ENCODE results near the gene EID1.
"Not testable (repeated sequence)": the region's sequence is repeated elsewhere in the genome, so short reads cannot be mapped to it uniquely, and the experiment has no call there.

The EID1 gene

DNA sequence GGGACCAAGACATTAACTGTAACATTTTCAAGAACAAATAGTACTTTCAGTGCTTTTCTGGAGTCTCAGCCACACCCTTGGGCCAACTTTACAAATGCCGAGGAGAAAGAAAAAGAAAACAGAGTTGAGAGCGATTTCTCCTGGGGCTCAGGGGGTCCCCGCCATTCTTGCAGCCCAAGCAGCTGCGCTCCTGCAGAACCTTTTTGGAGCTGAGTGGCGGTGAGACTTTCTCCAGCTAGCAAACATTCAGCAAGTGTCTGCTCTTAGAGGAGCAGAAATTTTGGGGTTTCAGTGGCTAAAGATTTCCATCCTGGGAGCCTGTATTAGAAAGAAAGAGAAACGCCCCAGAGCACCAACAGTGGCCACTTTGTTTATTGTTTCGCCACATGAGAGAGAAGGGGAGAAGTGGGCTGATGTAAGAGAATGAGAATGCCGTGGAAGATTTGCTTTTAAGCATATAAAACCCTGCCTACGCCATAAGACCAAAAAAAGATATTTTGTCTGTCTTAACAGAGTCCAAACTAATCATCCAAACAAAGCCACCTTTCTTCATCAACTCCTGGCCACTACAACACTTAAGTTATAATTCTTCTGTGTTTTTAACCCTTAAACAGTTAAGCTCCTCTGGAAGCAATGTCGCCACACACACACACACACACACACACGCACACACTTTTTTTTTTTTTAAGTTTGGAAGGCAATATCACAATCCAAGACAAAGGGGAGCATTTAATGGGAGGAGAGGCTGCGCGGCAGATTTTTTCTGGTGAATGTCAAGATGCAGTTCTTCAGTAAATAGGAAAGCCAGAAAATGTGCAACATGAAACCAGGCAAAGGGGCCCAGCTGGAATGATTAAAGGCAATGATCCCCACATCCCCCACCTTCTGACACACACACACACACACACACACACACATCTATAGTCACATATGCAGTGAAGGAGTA lies 19.2 kb downstream of the EID1 start:
- no peak for DNase-seq (ENCODE audit: low read depth, low spot score)
- no peaks in the 10 kb centered on the region for H3K4me1 ChIP-seq (ENCODE audit: insufficient read depth, insufficient read length)
- H3K4me3 ChIP-seq (ENCODE audit: insufficient read length, low read depth) = no peak overlapping the region
- H3K9ac ChIP-seq (ENCODE audit: insufficient read length, low read depth) = no peak overlapping the region
- H3K27me3 ChIP-seq (ENCODE audit: insufficient read depth, insufficient read length) = no peaks in the 10 kb centered on the region
- no peaks in the 10 kb centered on the region for H3K36me3 ChIP-seq (ENCODE audit: insufficient read depth, insufficient read length, low read length)
- H3K9me3 ChIP-seq (ENCODE audit: insufficient read depth, low read length) = no peaks in the 10 kb centered on the region
- no peak for TF ChIP-seq SUZ12 (IDR thresholded peaks at IDR 0.05; ENCODE audit: extremely low read depth, insufficient read depth, insufficient read length)
- no peak for TF ChIP-seq YY1 (IDR thresholded peaks at IDR 0.05; ENCODE audit: insufficient read depth, insufficient read length)
- no peak for TF ChIP-seq ZNF274 (IDR thresholded peaks at IDR 0.05; ENCODE audit: low read depth, low read length)

DNA sequence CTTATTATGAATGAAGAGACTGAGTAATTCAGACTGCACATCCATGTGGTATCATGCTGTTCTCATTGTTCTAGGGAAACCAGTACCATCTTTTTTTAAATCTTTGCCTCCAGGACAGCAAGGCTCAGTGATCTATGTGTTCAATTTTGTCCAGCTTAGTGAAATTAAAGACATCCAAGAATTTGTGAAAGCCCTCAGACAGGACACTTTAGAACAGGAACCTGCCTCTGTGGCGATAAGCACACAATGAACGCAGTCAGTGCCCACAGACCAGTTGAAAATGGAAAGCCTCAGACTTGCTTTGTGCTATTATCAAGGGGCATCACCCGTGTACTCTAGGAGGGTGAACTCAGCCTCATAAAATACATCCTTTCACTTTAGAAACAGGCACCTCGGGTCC lies 20.1 kb downstream of the EID1 start:
- Histone ChIP-seq H3K36me3 (ENCODE audit: insufficient read depth, insufficient read length, low read length) (no peaks in the 10 kb centered on the region), H3K9ac (ENCODE audit: insufficient read length, low read depth) (no peak overlapping the region), H3K27me3 (ENCODE audit: insufficient read depth, insufficient read length) (no peaks in the 10 kb centered on the region), H3K4me3 (ENCODE audit: insufficient read length, low read depth) (no peak overlapping the region), H3K9me3 (ENCODE audit: insufficient read depth, low read length) (no peaks in the 10 kb centered on the region), H3K4me1 (ENCODE audit: insufficient read depth, insufficient read length) (no peaks in the 10 kb centered on the region)
- no peak for TF ChIP-seq SUZ12 (IDR thresholded peaks at IDR 0.05; ENCODE audit: extremely low read depth, insufficient read depth, insufficient read length)
- TF ChIP-seq ZNF274 (IDR thresholded peaks at IDR 0.05; ENCODE audit: low read depth, low read length) = no peak
- no peak for TF ChIP-seq YY1 (IDR thresholded peaks at IDR 0.05; ENCODE audit: insufficient read depth, insufficient read length)
- no peak for DNase-seq (ENCODE audit: low read depth, low spot score)

DNA sequence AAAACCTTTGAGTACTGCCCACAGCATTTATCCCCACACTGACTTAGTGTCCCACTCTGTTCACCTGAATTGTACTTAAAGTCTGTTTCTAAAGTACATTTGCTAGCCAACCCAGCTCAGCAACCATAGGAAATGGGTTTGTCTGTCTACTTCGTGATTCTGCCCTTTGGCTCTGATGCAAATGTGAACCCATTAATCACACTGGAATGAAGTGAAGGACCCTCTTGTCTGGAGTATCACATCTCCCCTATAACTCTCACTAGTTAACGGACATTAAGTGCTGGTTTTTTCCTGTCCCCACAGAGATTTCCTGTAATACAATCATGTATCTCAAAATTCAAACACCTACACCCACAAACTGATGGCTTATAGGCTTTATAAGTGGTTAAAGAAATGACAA lies 20.5 kb downstream of the EID1 start:
- Histone ChIP-seq H3K36me3 (ENCODE audit: insufficient read depth, insufficient read length, low read length) (no peaks in the 10 kb centered on the region), H3K27me3 (ENCODE audit: insufficient read depth, insufficient read length) (no peaks in the 10 kb centered on the region), H3K9ac (ENCODE audit: insufficient read length, low read depth) (no peak overlapping the region), H3K4me3 (ENCODE audit: insufficient read length, low read depth) (no peak overlapping the region), H3K9me3 (ENCODE audit: insufficient read depth, low read length) (no peaks in the 10 kb centered on the region), H3K4me1 (ENCODE audit: insufficient read depth, insufficient read length) (no peaks in the 10 kb centered on the region)
- DNase-seq (ENCODE audit: low read depth, low spot score) = no peak
- TF ChIP-seq YY1 (IDR thresholded peaks at IDR 0.05; ENCODE audit: insufficient read depth, insufficient read length) = no peak
- TF ChIP-seq SUZ12 (IDR thresholded peaks at IDR 0.05; ENCODE audit: extremely low read depth, insufficient read depth, insufficient read length) = no peak
- no peak for TF ChIP-seq ZNF274 (IDR thresholded peaks at IDR 0.05; ENCODE audit: low read depth, low read length)

DNA sequence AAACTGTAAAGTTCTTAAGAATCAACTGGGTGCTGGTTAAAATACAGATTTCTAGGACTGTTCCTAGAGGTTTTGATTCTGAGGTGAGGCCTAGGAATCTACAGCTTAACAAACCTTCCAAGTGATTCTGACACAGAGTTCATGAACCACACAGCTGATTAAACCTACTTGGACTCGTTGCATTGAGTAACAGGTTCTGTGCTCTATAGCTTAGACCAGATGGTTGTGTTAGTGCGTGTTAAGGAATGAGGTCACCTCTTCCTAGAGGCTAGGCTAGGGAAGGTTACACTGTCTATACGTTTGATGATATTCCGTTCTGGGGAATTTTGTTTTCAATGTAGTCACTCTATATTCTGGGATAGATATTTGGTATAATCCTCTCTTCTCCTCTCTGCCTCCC lies 21.9 kb downstream of the EID1 start:
- Histone ChIP-seq H3K27me3 (ENCODE audit: insufficient read depth, insufficient read length) (no peaks in the 10 kb centered on the region), H3K4me1 (ENCODE audit: insufficient read depth, insufficient read length) (no peaks in the 10 kb centered on the region), H3K9ac (ENCODE audit: insufficient read length, low read depth) (no peak overlapping the region), H3K4me3 (ENCODE audit: insufficient read length, low read depth) (no peak overlapping the region), H3K9me3 (ENCODE audit: insufficient read depth, low read length) (no peaks in the 10 kb centered on the region), H3K36me3 (ENCODE audit: insufficient read depth, insufficient read length, low read length) (no peaks in the 10 kb centered on the region)
- no peak for TF ChIP-seq ZNF274 (IDR thresholded peaks at IDR 0.05; ENCODE audit: low read depth, low read length)
- no peak for TF ChIP-seq SUZ12 (IDR thresholded peaks at IDR 0.05; ENCODE audit: extremely low read depth, insufficient read depth, insufficient read length)
- no peak for TF ChIP-seq YY1 (IDR thresholded peaks at IDR 0.05; ENCODE audit: insufficient read depth, insufficient read length)
- no peak for DNase-seq (ENCODE audit: low read depth, low spot score)

DNA sequence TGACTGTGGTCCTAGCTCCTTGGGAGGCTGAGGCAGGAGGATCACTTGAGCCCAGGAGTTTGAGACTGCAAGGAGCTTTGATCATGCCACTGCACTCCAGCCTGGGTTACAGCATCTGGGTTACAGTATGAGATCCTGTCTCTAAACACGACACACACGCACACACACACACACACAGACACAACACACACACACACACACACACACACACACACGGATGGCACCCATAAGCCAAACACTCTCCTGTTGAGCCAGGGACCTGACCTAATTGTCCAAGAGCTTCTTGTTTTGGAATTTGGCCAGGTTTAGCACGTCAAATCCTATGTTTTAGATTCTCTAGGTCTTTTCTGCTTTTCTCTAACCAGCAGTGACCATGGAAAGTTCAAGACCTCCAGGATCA lies 26.8 kb downstream of the EID1 start:
- H3K4me1 ChIP-seq (ENCODE audit: insufficient read depth, insufficient read length) = no peaks in the 10 kb centered on the region
- H3K36me3 ChIP-seq (ENCODE audit: insufficient read depth, insufficient read length, low read length) = no peaks in the 10 kb centered on the region
- H3K9ac ChIP-seq (ENCODE audit: insufficient read length, low read depth) = no peak overlapping the region
- DNase-seq (ENCODE audit: low read depth, low spot score) = no peak
- H3K27me3 ChIP-seq (ENCODE audit: insufficient read depth, insufficient read length) = no peaks in the 10 kb centered on the region
- no peak overlapping the region for H3K4me3 ChIP-seq (ENCODE audit: insufficient read length, low read depth)
- TF ChIP-seq YY1 (IDR thresholded peaks at IDR 0.05; ENCODE audit: insufficient read depth, insufficient read length) = no peak
- no peak for TF ChIP-seq SUZ12 (IDR thresholded peaks at IDR 0.05; ENCODE audit: extremely low read depth, insufficient read depth, insufficient read length)
- TF ChIP-seq ZNF274 (IDR thresholded peaks at IDR 0.05; ENCODE audit: low read depth, low read length) = no peak
- no peaks in the 10 kb centered on the region for H3K9me3 ChIP-seq (ENCODE audit: insufficient read depth, low read length)

DNA sequence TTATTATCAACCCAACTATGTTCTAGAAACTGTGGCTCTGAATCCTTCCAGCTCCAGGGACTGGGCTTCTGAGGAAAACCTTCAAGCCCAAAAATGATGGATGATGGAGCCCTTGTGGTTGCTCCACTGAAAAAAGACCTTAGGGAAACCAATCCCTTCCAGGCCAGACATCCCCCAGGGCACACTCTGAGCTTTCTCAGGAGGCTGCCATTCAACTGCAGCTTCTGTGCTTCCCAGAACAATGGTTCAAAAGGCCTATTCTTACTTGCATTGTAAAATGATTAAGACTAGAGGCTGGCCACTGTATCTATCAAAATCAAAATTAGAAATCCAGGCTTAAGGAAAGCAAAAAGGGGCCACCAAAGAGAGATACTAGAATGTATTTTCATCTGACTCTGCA lies 27.3 kb downstream of the EID1 start:
- Histone ChIP-seq H3K9me3 (ENCODE audit: insufficient read depth, low read length) (no peaks in the 10 kb centered on the region), H3K36me3 (ENCODE audit: insufficient read depth, insufficient read length, low read length) (no peaks in the 10 kb centered on the region), H3K9ac (ENCODE audit: insufficient read length, low read depth) (no peak overlapping the region), H3K4me1 (ENCODE audit: insufficient read depth, insufficient read length) (no peaks in the 10 kb centered on the region), H3K4me3 (ENCODE audit: insufficient read length, low read depth) (no peak overlapping the region), H3K27me3 (ENCODE audit: insufficient read depth, insufficient read length) (no peaks in the 10 kb centered on the region)
- DNase-seq (ENCODE audit: low read depth, low spot score) = no peak
- TF ChIP-seq SUZ12 (IDR thresholded peaks at IDR 0.05; ENCODE audit: extremely low read depth, insufficient read depth, insufficient read length) (no peak), YY1 (IDR thresholded peaks at IDR 0.05; ENCODE audit: insufficient read depth, insufficient read length) (no peak), ZNF274 (IDR thresholded peaks at IDR 0.05; ENCODE audit: low read depth, low read length) (no peak)

DNA sequence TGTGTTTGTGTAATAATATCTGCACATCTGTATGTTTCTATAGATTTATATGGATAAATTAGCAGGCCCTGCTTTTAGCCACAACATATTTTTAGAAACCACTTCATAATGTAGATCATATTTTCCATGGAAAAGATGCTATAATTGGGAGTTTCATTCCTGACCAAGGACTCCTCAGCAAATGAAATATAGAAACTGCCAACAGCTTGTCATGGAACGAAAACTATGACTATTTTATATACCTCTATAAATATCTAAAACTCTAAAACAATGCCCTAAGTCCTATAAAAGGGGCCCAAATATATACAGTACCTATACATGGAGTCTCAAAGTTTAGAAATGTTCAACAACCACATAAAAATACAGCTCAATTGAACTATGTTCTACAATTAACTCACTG lies 27.9 kb downstream of the EID1 start:
- DNase-seq (ENCODE audit: low read depth, low spot score) = no peak
- H3K4me1 ChIP-seq (ENCODE audit: insufficient read depth, insufficient read length) = no peaks in the 10 kb centered on the region
- no peaks in the 10 kb centered on the region for H3K27me3 ChIP-seq (ENCODE audit: insufficient read depth, insufficient read length)
- no peak overlapping the region for H3K9ac ChIP-seq (ENCODE audit: insufficient read length, low read depth)
- H3K4me3 ChIP-seq (ENCODE audit: insufficient read length, low read depth) = no peak overlapping the region
- H3K36me3 ChIP-seq (ENCODE audit: insufficient read depth, insufficient read length, low read length) = no peaks in the 10 kb centered on the region
- TF ChIP-seq SUZ12 (IDR thresholded peaks at IDR 0.05; ENCODE audit: extremely low read depth, insufficient read depth, insufficient read length) (no peak), YY1 (IDR thresholded peaks at IDR 0.05; ENCODE audit: insufficient read depth, insufficient read length) (no peak), ZNF274 (IDR thresholded peaks at IDR 0.05; ENCODE audit: low read depth, low read length) (no peak)
- no peaks in the 10 kb centered on the region for H3K9me3 ChIP-seq (ENCODE audit: insufficient read depth, low read length)

DNA sequence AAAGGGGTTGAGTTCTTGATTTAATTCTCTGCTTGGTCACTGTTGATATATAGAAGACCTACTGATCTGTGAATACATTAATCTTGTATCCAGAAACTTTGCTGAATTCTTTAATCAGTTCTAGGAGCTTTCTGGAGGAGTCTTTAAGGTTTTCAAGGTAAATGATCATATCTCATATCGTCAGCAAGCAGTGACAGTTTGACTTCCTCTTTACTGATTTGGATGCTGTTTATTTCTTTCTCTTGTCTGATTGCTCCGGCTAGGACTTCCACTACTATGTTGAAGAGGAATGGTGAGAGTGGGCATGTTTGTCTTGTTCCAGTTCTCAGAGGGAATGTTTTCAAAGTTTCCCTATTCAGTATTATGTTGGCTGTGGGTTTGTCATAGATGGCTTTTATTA lies 31.4 kb downstream of the EID1 start:
- H3K9me3 ChIP-seq (ENCODE audit: insufficient read depth, low read length); H3K4me1 ChIP-seq (ENCODE audit: insufficient read depth, insufficient read length); H3K9ac ChIP-seq (ENCODE audit: insufficient read length, low read depth); H3K27me3 ChIP-seq (ENCODE audit: insufficient read depth, insufficient read length); H3K4me3 ChIP-seq (ENCODE audit: insufficient read length, low read depth); DNase-seq (ENCODE audit: low read depth, low spot score); H3K36me3 ChIP-seq (ENCODE audit: insufficient read depth, insufficient read length, low read length): not testable (repeated sequence)

DNA sequence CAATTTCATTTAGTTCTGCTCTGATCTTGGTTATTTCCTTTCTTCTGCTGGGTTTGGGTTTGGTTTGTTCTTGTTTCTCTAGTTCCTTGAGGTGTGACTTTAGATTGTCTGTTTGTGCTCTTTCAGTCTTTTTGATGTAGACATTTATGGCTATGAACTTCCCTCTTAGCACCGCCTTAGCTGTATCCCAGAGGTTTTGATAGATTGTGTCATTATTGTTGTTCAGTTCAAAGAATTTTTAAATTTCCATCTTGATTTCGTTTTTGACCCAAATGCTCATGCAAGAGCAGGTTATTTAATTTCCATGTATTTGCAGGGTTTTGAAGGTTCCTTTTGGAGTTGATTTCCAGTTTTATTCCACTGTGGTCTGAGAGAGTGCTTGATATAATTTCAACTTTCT lies 32.6 kb downstream of the EID1 start:
- not testable (repeated sequence) for H3K9ac ChIP-seq (ENCODE audit: insufficient read length, low read depth); H3K36me3 ChIP-seq (ENCODE audit: insufficient read depth, insufficient read length, low read length); H3K4me3 ChIP-seq (ENCODE audit: insufficient read length, low read depth); DNase-seq (ENCODE audit: low read depth, low spot score); H3K4me1 ChIP-seq (ENCODE audit: insufficient read depth, insufficient read length); H3K27me3 ChIP-seq (ENCODE audit: insufficient read depth, insufficient read length); H3K9me3 ChIP-seq (ENCODE audit: insufficient read depth, low read length)

Data from NT2/D1 (cell line).